Measurements from ENCODE around the gene SSC5D.

Gene SSC5D

GRCh38 chr19:55455576-55456235, 32.5 kb upstream of the SSC5D start:
- Histone ChIP-seq H3K36me3 (ENCODE audit: control insufficient read depth in 1 of 2, insufficient read depth in 2 of 2, low read length in 2 of 2) (peaks cover 0 to 18% of the 10 kb centered on the region in 2 donors), H3K4me3 (ENCODE audit: low read depth in 1 of 2, low read length in 2 of 2) (no peak overlapping the region), H3K9me3 (ENCODE audit: control insufficient read depth in 1 of 2, low read length in 2 of 2) (no peaks in the 10 kb centered on the region), H3K27ac (ENCODE audit: low read depth, low read length) (no peak overlapping the region), H3K27me3 (ENCODE audit: control insufficient read depth in 1 of 2, insufficient read depth in 2 of 2, low read length in 2 of 2) (peaks cover 4 to 10% of the 10 kb centered on the region in 2 donors), H3K9ac (ENCODE audit: low read depth in 1 of 2, low read length in 2 of 2) (no peak overlapping the region), H3K4me1 (ENCODE audit: control insufficient read depth in 1 of 2, insufficient read depth in 2 of 2, low read length in 2 of 2) (peaks cover 7 to 10% of the 10 kb centered on the region in 2 donors)

- no peak overlapping the region for H3K27ac ChIP-seq (ENCODE audit: low read depth, low read length)
- H3K9me3 ChIP-seq (ENCODE audit: control insufficient read depth in 1 of 2, low read length in 2 of 2) = no peaks in the 10 kb centered on the region
- peaks cover 0 to 18% of the 10 kb centered on the region in 2 donors for H3K36me3 ChIP-seq (ENCODE audit: control insufficient read depth in 1 of 2, insufficient read depth in 2 of 2, low read length in 2 of 2)
- no peak overlapping the region for H3K9ac ChIP-seq (ENCODE audit: low read depth in 1 of 2, low read length in 2 of 2)
- H3K4me3 ChIP-seq (ENCODE audit: low read depth in 1 of 2, low read length in 2 of 2) = no peak overlapping the region
- H3K27me3 ChIP-seq (ENCODE audit: control insufficient read depth in 1 of 2, insufficient read depth in 2 of 2, low read length in 2 of 2) = peaks cover 4 to 10% of the 10 kb centered on the region in 2 donors
- peaks cover 10 to 14% of the 10 kb centered on the region in 2 donors for H3K4me1 ChIP-seq (ENCODE audit: control insufficient read depth in 1 of 2, insufficient read depth in 2 of 2, low read length in 2 of 2)
Measured at GRCh38 chr19:55456347-55456746, 31.9 kb upstream of the SSC5D start.

GRCh38 chr19:55457683-55458457, 30.4 kb upstream of the SSC5D start:
- H3K4me1 ChIP-seq (ENCODE audit: control insufficient read depth in 1 of 2, insufficient read depth in 2 of 2, low read length in 2 of 2) = peaks cover 12 to 17% of the 10 kb centered on the region in 2 donors
- H3K9ac ChIP-seq (ENCODE audit: low read depth in 1 of 2, low read length in 2 of 2) = no peak overlapping the region
- H3K36me3 ChIP-seq (ENCODE audit: control insufficient read depth in 1 of 2, insufficient read depth in 2 of 2, low read length in 2 of 2) = peaks cover 0 to 18% of the 10 kb centered on the region in 2 donors
- H3K9me3 ChIP-seq (ENCODE audit: control insufficient read depth in 1 of 2, low read length in 2 of 2) = no peaks in the 10 kb centered on the region
- no peaks in the 10 kb centered on the region for H3K27me3 ChIP-seq (ENCODE audit: control insufficient read depth in 1 of 2, insufficient read depth in 2 of 2, low read length in 2 of 2)
- H3K4me3 ChIP-seq (ENCODE audit: low read depth in 1 of 2, low read length in 2 of 2) = no peak overlapping the region
- H3K27ac ChIP-seq (ENCODE audit: low read depth, low read length) = no peak overlapping the region

- H3K4me3 ChIP-seq (ENCODE audit: low read depth in 1 of 2, low read length in 2 of 2) = no peak overlapping the region
- peaks cover 0 to 12% of the 10 kb centered on the region in 2 donors for H3K36me3 ChIP-seq (ENCODE audit: control insufficient read depth in 1 of 2, insufficient read depth in 2 of 2, low read length in 2 of 2)
- H3K9me3 ChIP-seq (ENCODE audit: control insufficient read depth in 1 of 2, low read length in 2 of 2) = no peaks in the 10 kb centered on the region
- no peak overlapping the region for H3K9ac ChIP-seq (ENCODE audit: low read depth in 1 of 2, low read length in 2 of 2)
- no peaks in the 10 kb centered on the region for H3K27me3 ChIP-seq (ENCODE audit: control insufficient read depth in 1 of 2, insufficient read depth in 2 of 2, low read length in 2 of 2)
- H3K27ac ChIP-seq (ENCODE audit: low read depth, low read length) = no peak overlapping the region
- H3K4me1 ChIP-seq (ENCODE audit: control insufficient read depth in 1 of 2, insufficient read depth in 2 of 2, low read length in 2 of 2) = peaks cover 12 to 17% of the 10 kb centered on the region in 2 donors
Measured at GRCh38 chr19:55459551-55459949, 28.7 kb upstream of the SSC5D start.

GRCh38 chr19:55459950-55460657, 28.1 kb upstream of the SSC5D start:
- Histone ChIP-seq H3K27ac (ENCODE audit: low read depth, low read length) (no peak overlapping the region), H3K36me3 (ENCODE audit: control insufficient read depth in 1 of 2, insufficient read depth in 2 of 2, low read length in 2 of 2) (peaks cover 0 to 12% of the 10 kb centered on the region in 2 donors), H3K27me3 (ENCODE audit: control insufficient read depth in 1 of 2, insufficient read depth in 2 of 2, low read length in 2 of 2) (no peaks in the 10 kb centered on the region), H3K4me3 (ENCODE audit: low read depth in 1 of 2, low read length in 2 of 2) (peak overlapping the region; percentile 84 to 92), H3K9ac (ENCODE audit: low read depth in 1 of 2, low read length in 2 of 2) (peak overlapping the region in 1 of 2 donors; percentile 80), H3K9me3 (ENCODE audit: control insufficient read depth in 1 of 2, low read length in 2 of 2) (no peaks in the 10 kb centered on the region), H3K4me1 (ENCODE audit: control insufficient read depth in 1 of 2, insufficient read depth in 2 of 2, low read length in 2 of 2) (peaks cover 12 to 17% of the 10 kb centered on the region in 2 donors)

- peak overlapping the region; percentile 84 to 92 for H3K4me3 ChIP-seq (ENCODE audit: low read depth in 1 of 2, low read length in 2 of 2)
- H3K27me3 ChIP-seq (ENCODE audit: control insufficient read depth in 1 of 2, insufficient read depth in 2 of 2, low read length in 2 of 2) = no peaks in the 10 kb centered on the region
- peaks cover 12 to 17% of the 10 kb centered on the region in 2 donors for H3K4me1 ChIP-seq (ENCODE audit: control insufficient read depth in 1 of 2, insufficient read depth in 2 of 2, low read length in 2 of 2)
- H3K9me3 ChIP-seq (ENCODE audit: control insufficient read depth in 1 of 2, low read length in 2 of 2) = no peaks in the 10 kb centered on the region
- H3K9ac ChIP-seq (ENCODE audit: low read depth in 1 of 2, low read length in 2 of 2) = peak overlapping the region in 1 of 2 donors; percentile 80
- peak overlapping the region; percentile 85 for H3K27ac ChIP-seq (ENCODE audit: low read depth, low read length)
- H3K36me3 ChIP-seq (ENCODE audit: control insufficient read depth in 1 of 2, insufficient read depth in 2 of 2, low read length in 2 of 2) = peaks cover 0 to 10% of the 10 kb centered on the region in 2 donors
Measured at GRCh38 chr19:55460670-55461258, 27.5 kb upstream of the SSC5D start.

GRCh38 chr19:55461259-55461973, 26.8 kb upstream of the SSC5D start, which contains the start of gene ISOC2:
TSS of gene ISOC2 (minus strand) at chr19:55461642. CDS start at chr19:55456486, 5,156 bp downstream.
- peak within 1 kb of the TSS; percentile 75 to 88 for H3K9ac ChIP-seq (ENCODE audit: low read depth in 1 of 2, low read length in 2 of 2)
- peaks cover 0 to 5% of the 10 kb centered on the region in 2 donors for H3K36me3 ChIP-seq (ENCODE audit: control insufficient read depth in 1 of 2, insufficient read depth in 2 of 2, low read length in 2 of 2)
- no peaks in the 10 kb centered on the region for H3K27me3 ChIP-seq (ENCODE audit: control insufficient read depth in 1 of 2, insufficient read depth in 2 of 2, low read length in 2 of 2)
- H3K27ac ChIP-seq (ENCODE audit: low read depth, low read length) = peak within 1 kb of the TSS; percentile 85
- no peaks in the 10 kb centered on the region for H3K9me3 ChIP-seq (ENCODE audit: control insufficient read depth in 1 of 2, low read length in 2 of 2)
- peak within 1 kb of the TSS; percentile 84 to 92 for H3K4me3 ChIP-seq (ENCODE audit: low read depth in 1 of 2, low read length in 2 of 2)
- H3K4me1 ChIP-seq (ENCODE audit: control insufficient read depth in 1 of 2, insufficient read depth in 2 of 2, low read length in 2 of 2) = peaks cover 12 to 17% of the 10 kb centered on the region in 2 donors

GRCh38 chr19:55461974-55462626, 26.1 kb upstream of the SSC5D start:
- no peaks in the 10 kb centered on the region for H3K9me3 ChIP-seq (ENCODE audit: control insufficient read depth in 1 of 2, low read length in 2 of 2)
- peak overlapping the region; percentile 85 for H3K27ac ChIP-seq (ENCODE audit: low read depth, low read length)

GRCh38 chr19:55462722-55463121, 25.5 kb upstream of the SSC5D start:
- H3K4me1 ChIP-seq (ENCODE audit: control insufficient read depth in 1 of 2, insufficient read depth in 2 of 2, low read length in 2 of 2) = peaks cover 12 to 21% of the 10 kb centered on the region in 2 donors
- H3K36me3 ChIP-seq (ENCODE audit: control insufficient read depth in 1 of 2, insufficient read depth in 2 of 2, low read length in 2 of 2) = no peaks in the 10 kb centered on the region
- H3K27me3 ChIP-seq (ENCODE audit: control insufficient read depth in 1 of 2, insufficient read depth in 2 of 2, low read length in 2 of 2) = peaks cover 0 to 4% of the 10 kb centered on the region in 2 donors
- no peaks in the 10 kb centered on the region for H3K9me3 ChIP-seq (ENCODE audit: control insufficient read depth in 1 of 2, low read length in 2 of 2)
- peak overlapping the region in 1 of 2 donors; percentile 82 for H3K4me3 ChIP-seq (ENCODE audit: low read depth in 1 of 2, low read length in 2 of 2)
- no peak overlapping the region for H3K9ac ChIP-seq (ENCODE audit: low read depth in 1 of 2, low read length in 2 of 2)
- no peak overlapping the region for H3K27ac ChIP-seq (ENCODE audit: low read depth, low read length)

More at GRCh38 chr19:55461974-55462626, 26.1 kb upstream of the SSC5D start:
- Histone ChIP-seq H3K9ac (ENCODE audit: low read depth in 1 of 2, low read length in 2 of 2) (peak overlapping the region; percentile 75 to 88), H3K27me3 (ENCODE audit: control insufficient read depth in 1 of 2, insufficient read depth in 2 of 2, low read length in 2 of 2) (peaks cover 0 to under 1% of the 10 kb centered on the region in 2 donors), H3K4me3 (ENCODE audit: low read depth in 1 of 2, low read length in 2 of 2) (peak overlapping the region; percentile 82 to 92), H3K4me1 (ENCODE audit: control insufficient read depth in 1 of 2, insufficient read depth in 2 of 2, low read length in 2 of 2) (peaks cover 12 to 17% of the 10 kb centered on the region in 2 donors), H3K36me3 (ENCODE audit: control insufficient read depth in 1 of 2, insufficient read depth in 2 of 2, low read length in 2 of 2) (no peaks in the 10 kb centered on the region)

Data from duodenal mucosa (tissue), 2 donors.